PC-9 (cell line): Measurements from ENCODE around the gene TAF4. TPM values are rescaled to one million over a fixed set of nuclear protein-coding genes. Genes with fewer than 3 reads are reported as not detected.
"Not testable (repeated sequence)": the region's sequence is repeated elsewhere in the genome, so short reads cannot be mapped to it uniquely, and the experiment has no call there.

Experiments used
- BruUV-seq: library from RNA; stranded (reverse); fragments of 400-500 nt; replicated peaks from 2 replicates; lab custom pipeline; 2021; lab: Mats Ljungman, UMichigan
- CTCF ChIA-PET: fragments of 300-600 bp; sonication (Branson Sonifier 250); formaldehyde crosslinking; loops from one replicate; lab custom pipeline; 2022; ENCODE audit warnings: antibody characterized with exemption; lab: Charles Lee
- POLR2A ChIA-PET: fragments of 300-600 bp; sonication (Branson Sonifier 250); formaldehyde crosslinking; loops from one replicate; lab custom pipeline; 2022; ENCODE audit warnings: antibody characterized with exemption; ENCODE audit not compliant: unreplicated experiment; lab: Charles Lee
- DNase-seq, 2 experiments: peaks; one replicate each; pipeline versions ENCODE4 v3.0.0 to v3.0.0-alpha.2; 2015 to 2022; ENCODE audit warnings: mixed read lengths in 1 of 2
- H2AFZ ChIP-seq: fragments of 200-600 bp; sonication (generic); 2 replicates; pipeline ENCODE4 v1.8.1; 2017; ENCODE audit warnings: antibody characterized with exemption
- H3F3A ChIP-seq: fragments of 200-600 bp; sonication (generic); 2 replicates; pipeline ENCODE4 v1.8.1; 2017; ENCODE audit warnings: antibody characterized with exemption, mild to moderate bottlenecking, low read depth; ENCODE audit not compliant: insufficient read depth
- H3K27ac ChIP-seq: fragments of 200-600 bp; sonication (generic); 2 replicates; pipeline ENCODE4 v1.6.1; 2016; ENCODE audit warnings: mixed run types
- H3K27me3 ChIP-seq: fragments of 200-600 bp; sonication (generic); 2 replicates; pipeline ENCODE4 v1.6.1; 2016; ENCODE audit warnings: low read depth, mixed run types; ENCODE audit not compliant: insufficient read depth
- H3K36me3 ChIP-seq: fragments of 200-600 bp; sonication (generic); 2 replicates; pipeline ENCODE4 v1.6.1; 2016; ENCODE audit warnings: low read depth, mixed run types
- H3K4me1 ChIP-seq: fragments of 200-600 bp; sonication (generic); replicated peaks from 2 replicates; pipeline ENCODE4 v1.6.1; 2016; ENCODE audit warnings: mixed run types; ENCODE audit not compliant: insufficient read depth
- H3K4me2 ChIP-seq: fragments of 200-600 bp; sonication (generic); 2 replicates; pipeline ENCODE4 v1.6.1; 2017; ENCODE audit warnings: mixed run types
- H3K4me3 ChIP-seq: fragments of 200-600 bp; sonication (generic); 2 replicates; pipeline ENCODE4 v1.6.1; 2016; ENCODE audit warnings: mixed run types
- H3K79me2 ChIP-seq: fragments of 200-600 bp; sonication (generic); 2 replicates; pipeline ENCODE4 v1.6.1; 2017; ENCODE audit warnings: low read depth, mixed run types
- H3K9me2 ChIP-seq: fragments of 200-600 bp; sonication (generic); 2 replicates; pipeline ENCODE4 v1.8.1; 2017; ENCODE audit warnings: mild to moderate bottlenecking; ENCODE audit not compliant: insufficient read depth
- H3K9me3 ChIP-seq: fragments of 200-600 bp; sonication (generic); 2 replicates; pipeline ENCODE4 v1.8.1; 2016; ENCODE audit warnings: low read depth; ENCODE audit not compliant: insufficient read depth
- H4K20me1 ChIP-seq: fragments of 200-600 bp; sonication (generic); 2 replicates; pipeline ENCODE4 v1.8.1; 2017; ENCODE audit not compliant: insufficient read depth
- CTCF ChIP-seq: fragments of 200-600 bp; sonication (generic); conservative IDR thresholded peaks from 2 replicates; pipeline ENCODE4 v1.6.1; 2017; ENCODE audit warnings: mixed run types, antibody characterized with exemption, mild to moderate bottlenecking, moderate library complexity
- EZH2 ChIP-seq: fragments of 200-600 bp; sonication (generic); IDR thresholded peaks from 2 replicates; pipeline ENCODE4 v1.8.0; 2017; ENCODE audit warnings: antibody characterized with exemption, low read depth
- intact Hi-C: fragments of 100-400 bp; cut with micrococcal nuclease; formaldehyde crosslinking; loops from one replicate; pipeline ENCODE4 v1.10.0; 2022; ENCODE audit not compliant: unreplicated experiment
- total RNA-seq: library from RNA; stranded (reverse); gene quantifications from 2 replicates; pipeline ENCODE4 v1.2.3, GENCODE V29; 2021

Gene TAF4
- total RNA-seq, 1 experiment from 2014 or later = 32.5 TPM

GRCh38 chr20:61973515-61974356 lies 91.9 kb downstream of the TAF4 start:
- no peaks in the 10 kb centered on the region for H3K36me3 ChIP-seq
- CTCF ChIA-PET = no interaction called here

GRCh38 chr20:61972636-61973508 lies 92.8 kb downstream of the TAF4 start:
- CTCF ChIA-PET = no interaction called here
- H3K4me1 ChIP-seq = no peaks in the 10 kb centered on the region
- H3K27ac ChIP-seq = no peak overlapping the region
- POLR2A ChIA-PET = no interaction called here
- TF ChIP-seq CTCF (no peak), EZH2 (no peak)
- no peaks in the 10 kb centered on the region for H3K27me3 ChIP-seq
- H3F3A ChIP-seq = no peaks in the 10 kb centered on the region
- no peaks in the 10 kb centered on the region for H3K9me3 ChIP-seq
- no TSS peak for BruUV-seq
- H4K20me1 ChIP-seq = no peaks in the 10 kb centered on the region; the same call in 1 of the 2 replicates
- H3K4me2 ChIP-seq = no peak overlapping the region
- H3K4me3 ChIP-seq = no peak overlapping the region
- intact Hi-C loops = no loop called here
- H3K79me2 ChIP-seq = no peaks in the 10 kb centered on the region
- DNase-seq = no peak
- H2AFZ ChIP-seq = no peak overlapping the region
- H3K36me3 ChIP-seq = no peaks in the 10 kb centered on the region
- no peaks in the 10 kb centered on the region for H3K9me2 ChIP-seq

More at GRCh38 chr20:61973515-61974356, 91.9 kb downstream of the TAF4 start:
- Histone ChIP-seq H3K79me2 (no peaks in the 10 kb centered on the region), H3K4me2 (no peak overlapping the region), H3K27me3 (no peaks in the 10 kb centered on the region), H3K4me3 (no peak overlapping the region), H3K4me1 (no peaks in the 10 kb centered on the region), H4K20me1 (no peaks in the 10 kb centered on the region; the same call in 1 of the 2 replicates), H2AFZ (no peak overlapping the region), H3F3A (no peaks in the 10 kb centered on the region), H3K27ac (no peak overlapping the region), H3K9me3 (no peaks in the 10 kb centered on the region), H3K9me2 (no peaks in the 10 kb centered on the region)
- intact Hi-C loops = no loop called here
- DNase-seq = no peak
- POLR2A ChIA-PET = no interaction called here
- BruUV-seq = no TSS peak
- TF ChIP-seq EZH2 = no peak
- no peak for TF ChIP-seq CTCF

GRCh38 chr20:61971595-61971994 lies 94.1 kb downstream of the TAF4 start:
- H3K27ac ChIP-seq, DNase-seq, H4K20me1 ChIP-seq, CTCF ChIA-PET, H3K79me2 ChIP-seq, H3K4me3 ChIP-seq, H3K4me1 ChIP-seq, H3K9me2 ChIP-seq, H3K36me3 ChIP-seq, H3K4me2 ChIP-seq, BruUV-seq, H3F3A ChIP-seq, H2AFZ ChIP-seq, H3K9me3 ChIP-seq, H3K27me3 ChIP-seq, POLR2A ChIA-PET, intact Hi-C loops: not testable (repeated sequence)
